Stomach smooth muscle (tissue), 2 donors: ENCODE measurements around the gene AGO3.
"Not testable (repeated sequence)": the region's sequence is repeated elsewhere in the genome, so short reads cannot be mapped to it uniquely, and the experiment has no call there.

Source experiments
- H3K27ac ChIP-seq: one replicate; pipeline ENCODE4 v1.7.0; 2013; ENCODE audit warnings: mild to moderate bottlenecking, low read length, inconsistent platforms
- H3K27me3 ChIP-seq, 2 donors: one replicate each; pipeline ENCODE4 v1.7.0; 2013; ENCODE audit warnings: low read length in 2 of 2; ENCODE audit not compliant: insufficient read depth in 2 of 2, control insufficient read depth in 1 of 2
- H3K36me3 ChIP-seq, 2 donors: one replicate each; pipeline ENCODE4 v1.7.0; 2013; ENCODE audit warnings: low read length in 2 of 2; ENCODE audit not compliant: control insufficient read depth in 2 of 2, insufficient read depth in 2 of 2
- H3K4me1 ChIP-seq: one replicate; pipeline ENCODE4 v1.7.0; 2013; ENCODE audit warnings: low read length; ENCODE audit not compliant: control insufficient read depth, insufficient read depth
- H3K4me3 ChIP-seq, 2 donors: one replicate each; pipeline ENCODE4 v1.7.0; 2013; ENCODE audit warnings: low read length in 2 of 2
- H3K9ac ChIP-seq, 2 donors: one replicate each; pipeline ENCODE4 v1.7.0; 2013; ENCODE audit warnings: low read length in 2 of 2, mild to moderate bottlenecking in 1 of 2
- H3K9me3 ChIP-seq, 2 donors: one replicate each; pipeline ENCODE4 v1.7.0; 2013; ENCODE audit warnings: low read length in 2 of 2; ENCODE audit not compliant: control insufficient read depth in 2 of 2
- donor health status: healthy.
- donor health status: Pancreatic carcinoma.

AGO3 gene

DNA sequence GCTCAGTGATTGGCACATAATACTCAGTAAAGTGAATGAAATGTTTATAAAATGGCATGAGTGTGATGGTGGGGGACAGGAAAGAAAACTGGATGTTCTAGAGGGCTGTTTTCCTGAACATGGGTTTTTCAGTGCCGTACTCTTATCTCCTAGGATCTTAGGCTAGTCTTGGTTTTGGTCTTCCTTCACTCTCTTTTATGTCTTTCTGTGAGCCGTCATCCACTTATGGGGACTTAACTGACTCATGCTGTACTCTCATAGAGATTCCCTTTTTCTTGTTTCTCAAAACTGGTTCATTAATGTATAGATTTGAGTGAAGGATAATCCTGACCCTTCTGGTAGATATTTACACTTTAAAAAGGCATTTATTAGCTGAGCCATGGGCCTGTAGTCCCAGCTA lies 16.6 kb downstream of the AGO3 start:
- no peak overlapping the region for H3K27ac ChIP-seq
- H3K9me3 ChIP-seq: no peaks in the 10 kb centered on the region
- no peak overlapping the region for H3K9ac ChIP-seq
- H3K4me3 ChIP-seq: no peak overlapping the region
- no peaks in the 10 kb centered on the region for H3K27me3 ChIP-seq
- H3K4me1 ChIP-seq: no peaks in the 10 kb centered on the region
- peaks cover 0 to under 1% of the 10 kb centered on the region in 2 donors for H3K36me3 ChIP-seq

DNA sequence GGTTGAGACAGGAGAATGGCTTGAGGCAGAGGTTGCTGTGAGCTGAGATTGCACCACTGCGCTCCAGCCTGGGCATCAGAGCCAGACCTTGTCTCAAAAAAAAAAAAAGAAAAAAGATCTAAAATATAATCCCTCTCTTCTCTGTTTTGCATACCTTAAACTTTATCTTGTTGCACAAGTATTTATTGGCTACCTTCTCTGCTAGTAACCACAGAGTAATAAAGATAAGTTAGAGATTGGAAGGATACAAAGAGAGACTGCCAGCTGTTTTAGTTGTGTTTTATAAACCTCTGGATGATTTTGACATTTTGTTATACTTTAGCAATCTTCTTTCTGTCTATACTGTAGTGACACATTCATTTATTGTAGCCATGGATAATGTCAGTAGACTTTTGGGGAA lies 27.7 kb downstream of the AGO3 start:
- no peak overlapping the region for H3K9ac ChIP-seq
- no peaks in the 10 kb centered on the region for H3K9me3 ChIP-seq
- no peaks in the 10 kb centered on the region for H3K27me3 ChIP-seq
- H3K4me3 ChIP-seq: no peak overlapping the region
- no peaks in the 10 kb centered on the region for H3K4me1 ChIP-seq
- no peak overlapping the region for H3K27ac ChIP-seq
- no peaks in the 10 kb centered on the region for H3K36me3 ChIP-seq

DNA sequence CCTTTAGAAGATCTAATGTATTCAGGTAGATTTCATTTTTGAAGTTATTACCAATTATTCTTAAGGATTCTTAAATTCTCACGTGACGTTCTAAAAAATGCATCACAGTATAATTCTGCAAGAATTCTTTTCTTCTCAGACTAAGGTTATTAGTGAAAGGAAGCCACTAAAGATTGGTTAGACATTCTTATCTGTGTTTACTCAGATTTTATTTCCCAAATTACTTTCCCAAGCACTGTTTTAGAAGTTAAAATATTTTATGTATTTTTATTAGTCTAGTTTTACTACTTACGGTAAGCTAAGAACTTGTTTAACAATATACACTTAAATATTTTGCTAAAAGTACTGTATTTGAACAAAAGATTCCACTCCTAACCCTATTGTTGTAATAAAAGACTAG lies 28.4 kb downstream of the AGO3 start:
- H3K9me3 ChIP-seq: no peaks in the 10 kb centered on the region
- H3K27ac ChIP-seq: no peak overlapping the region
- no peaks in the 10 kb centered on the region for H3K4me1 ChIP-seq
- no peak overlapping the region for H3K9ac ChIP-seq
- H3K36me3 ChIP-seq: no peaks in the 10 kb centered on the region
- no peak overlapping the region for H3K4me3 ChIP-seq
- H3K27me3 ChIP-seq: no peaks in the 10 kb centered on the region

DNA sequence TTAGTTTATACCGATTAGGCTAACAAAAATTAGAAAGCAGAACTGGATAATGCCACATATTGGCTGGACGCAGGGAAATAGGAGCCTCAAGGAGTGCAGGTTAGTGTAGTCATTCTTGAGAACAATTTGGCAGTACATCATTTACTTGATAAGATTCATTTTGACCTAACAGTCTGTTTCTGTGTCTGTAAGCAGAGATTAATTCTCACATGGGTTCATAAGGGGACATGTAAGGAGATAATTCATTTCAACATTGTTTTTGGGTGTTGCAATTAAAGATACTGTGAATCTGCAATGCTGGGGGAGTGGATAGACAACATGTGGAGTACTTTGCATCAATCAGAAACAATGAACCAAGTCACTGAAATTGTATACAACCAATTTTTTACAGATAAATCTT lies 32.0 kb downstream of the AGO3 start:
- Histone ChIP-seq H3K4me1 (no peaks in the 10 kb centered on the region), H3K36me3 (peaks cover 0 to 3% of the 10 kb centered on the region in 2 donors), H3K9ac (no peak overlapping the region), H3K4me3 (no peak overlapping the region), H3K27ac (no peak overlapping the region), H3K9me3 (no peaks in the 10 kb centered on the region), H3K27me3 (no peaks in the 10 kb centered on the region)

DNA sequence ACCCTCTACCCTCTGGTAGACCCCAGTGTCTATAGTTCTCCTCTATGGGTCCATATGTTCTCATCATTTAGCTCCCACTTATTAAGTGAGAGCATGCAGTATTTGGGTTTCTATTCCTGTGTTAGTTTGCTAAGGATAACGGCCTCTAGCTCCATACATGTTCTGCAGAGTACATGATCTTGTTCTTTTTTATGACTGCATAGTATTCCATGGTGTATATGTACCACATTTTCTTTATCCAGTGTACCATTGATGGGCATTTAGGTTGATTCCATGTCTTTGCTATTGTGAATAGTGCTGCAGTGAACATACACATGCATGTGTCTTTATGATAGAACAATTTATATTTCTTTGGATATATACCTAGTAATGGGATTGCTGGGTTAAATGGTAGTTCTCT lies 33.4 kb downstream of the AGO3 start:
- H3K4me3 ChIP-seq, H3K36me3 ChIP-seq, H3K27me3 ChIP-seq, H3K9ac ChIP-seq, H3K27ac ChIP-seq, H3K9me3 ChIP-seq, H3K4me1 ChIP-seq: not testable (repeated sequence)

DNA sequence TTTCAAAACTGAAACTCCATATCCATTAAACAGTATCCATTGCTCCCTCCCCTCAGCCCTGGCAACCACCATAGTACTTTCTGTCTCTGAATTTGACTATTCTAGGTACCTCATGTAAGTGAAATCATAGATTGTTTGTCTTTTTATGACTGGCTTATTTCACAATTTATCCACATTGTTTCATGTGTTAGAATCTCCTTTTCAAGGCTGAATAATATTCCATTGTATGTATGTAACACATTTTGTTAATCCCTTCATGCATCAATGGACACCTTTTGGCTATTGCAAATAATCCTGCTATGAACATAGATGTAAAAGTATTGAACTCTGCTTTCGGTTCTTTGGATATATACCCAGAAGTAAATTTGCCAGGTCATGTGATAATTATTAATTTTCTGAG lies 37.5 kb downstream of the AGO3 start:
- H3K9ac ChIP-seq: no peak overlapping the region
- H3K9me3 ChIP-seq: no peaks in the 10 kb centered on the region
- H3K36me3 ChIP-seq: peaks cover 0 to 8% of the 10 kb centered on the region in 2 donors
- H3K4me3 ChIP-seq: no peak overlapping the region
- no peaks in the 10 kb centered on the region for H3K4me1 ChIP-seq
- no peak overlapping the region for H3K27ac ChIP-seq
- no peaks in the 10 kb centered on the region for H3K27me3 ChIP-seq

DNA sequence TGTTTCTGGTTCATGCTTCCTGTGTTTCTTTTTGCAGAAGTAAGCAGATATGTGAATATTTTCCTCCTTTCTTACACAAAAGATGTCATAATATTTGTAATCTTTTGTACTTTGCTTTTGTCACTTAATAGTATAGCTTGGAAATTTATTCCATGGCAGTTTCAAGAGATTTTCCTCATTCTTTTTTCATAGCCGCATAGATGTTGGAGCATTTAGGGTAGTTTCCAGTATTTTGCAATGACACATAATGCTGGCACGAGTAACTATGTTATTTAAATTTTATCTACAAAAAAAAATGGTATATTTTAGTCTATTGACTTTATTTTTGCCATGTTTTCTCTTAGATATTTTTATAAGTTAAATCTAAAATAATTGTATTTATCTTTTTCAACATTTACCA lies 40.7 kb downstream of the AGO3 start:
- H3K27ac ChIP-seq: no peak overlapping the region
- H3K36me3 ChIP-seq: peaks cover 4 to 12% of the 10 kb centered on the region in 2 donors

DNA sequence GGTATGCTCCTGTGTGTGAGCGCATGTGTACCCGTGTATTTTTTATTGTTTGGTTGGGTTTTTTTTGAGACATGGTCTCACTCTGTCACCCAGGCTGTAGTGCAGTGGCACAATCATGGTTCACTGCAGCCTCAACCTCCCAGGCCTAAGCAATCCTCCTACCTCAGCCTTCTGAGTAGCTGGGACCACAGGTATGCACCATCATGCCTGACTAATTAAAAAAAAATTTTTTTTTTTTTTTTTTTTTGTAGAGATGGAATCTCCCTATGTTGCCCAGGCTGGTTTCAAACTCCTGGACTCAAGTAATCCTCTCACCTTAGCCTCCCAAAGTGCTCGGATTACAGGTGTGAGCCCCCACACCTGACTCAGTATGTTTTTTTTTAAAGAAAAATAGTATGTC lies 41.7 kb downstream of the AGO3 start:
- H3K9me3 ChIP-seq, H3K4me3 ChIP-seq, H3K27me3 ChIP-seq, H3K9ac ChIP-seq, H3K4me1 ChIP-seq, H3K27ac ChIP-seq: not testable (repeated sequence)
- peaks cover 4 to 12% of the 10 kb centered on the region in 2 donors for H3K36me3 ChIP-seq

More for the DNA sequence above, 40.7 kb downstream of the AGO3 start:
- Histone ChIP-seq H3K4me3 (no peak overlapping the region), H3K9ac (no peak overlapping the region), H3K4me1 (no peaks in the 10 kb centered on the region), H3K27me3 (no peaks in the 10 kb centered on the region), H3K9me3 (no peaks in the 10 kb centered on the region)

DNA sequence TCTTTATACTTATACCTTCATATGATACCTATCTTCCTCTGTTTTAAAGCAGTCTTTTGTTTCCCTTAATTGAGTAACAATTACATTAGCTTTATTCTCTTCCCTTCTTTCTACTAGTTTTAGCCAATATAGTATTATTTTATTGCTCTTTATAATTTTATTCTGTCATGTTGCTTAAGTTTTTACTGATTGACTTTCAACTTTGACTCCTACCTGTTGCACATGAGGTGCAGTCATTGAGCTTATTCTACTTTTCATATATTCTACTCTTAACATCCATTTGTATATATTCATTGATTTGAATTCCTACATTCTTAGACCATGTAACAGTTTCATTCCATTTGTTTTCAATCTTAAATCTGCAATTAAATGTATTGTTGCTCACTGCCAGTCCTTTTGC lies 49.2 kb downstream of the AGO3 start:
- Histone ChIP-seq H3K4me3 (no peak overlapping the region), H3K9me3 (no peaks in the 10 kb centered on the region), H3K4me1 (no peaks in the 10 kb centered on the region), H3K27ac (no peak overlapping the region), H3K36me3 (peaks cover 11 to 12% of the 10 kb centered on the region in 2 donors), H3K27me3 (no peaks in the 10 kb centered on the region), H3K9ac (no peak overlapping the region)

DNA sequence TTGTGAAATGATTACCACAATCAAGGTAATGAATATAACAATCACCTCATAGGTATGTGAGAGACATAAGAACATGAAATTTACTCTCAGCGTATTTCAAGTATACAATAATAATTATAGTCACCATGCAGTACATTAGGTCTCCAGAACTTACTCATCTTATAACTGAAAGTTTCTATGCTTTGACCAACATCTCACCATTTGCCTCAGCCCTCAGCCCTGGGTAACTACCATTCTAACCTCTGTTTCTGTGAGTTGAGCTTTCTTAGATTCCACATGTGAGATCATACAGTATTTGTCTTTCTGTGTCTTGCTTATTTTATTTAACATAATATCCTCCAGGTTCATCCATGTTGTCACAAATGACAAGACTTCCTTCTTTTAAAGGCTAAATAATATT lies 57.3 kb downstream of the AGO3 start:
- Histone ChIP-seq H3K4me1 (no peaks in the 10 kb centered on the region), H3K4me3 (no peak overlapping the region), H3K9ac (no peak overlapping the region), H3K9me3 (no peaks in the 10 kb centered on the region), H3K27ac (no peak overlapping the region), H3K36me3 (peaks cover 8 to 15% of the 10 kb centered on the region in 2 donors), H3K27me3 (no peaks in the 10 kb centered on the region)

DNA sequence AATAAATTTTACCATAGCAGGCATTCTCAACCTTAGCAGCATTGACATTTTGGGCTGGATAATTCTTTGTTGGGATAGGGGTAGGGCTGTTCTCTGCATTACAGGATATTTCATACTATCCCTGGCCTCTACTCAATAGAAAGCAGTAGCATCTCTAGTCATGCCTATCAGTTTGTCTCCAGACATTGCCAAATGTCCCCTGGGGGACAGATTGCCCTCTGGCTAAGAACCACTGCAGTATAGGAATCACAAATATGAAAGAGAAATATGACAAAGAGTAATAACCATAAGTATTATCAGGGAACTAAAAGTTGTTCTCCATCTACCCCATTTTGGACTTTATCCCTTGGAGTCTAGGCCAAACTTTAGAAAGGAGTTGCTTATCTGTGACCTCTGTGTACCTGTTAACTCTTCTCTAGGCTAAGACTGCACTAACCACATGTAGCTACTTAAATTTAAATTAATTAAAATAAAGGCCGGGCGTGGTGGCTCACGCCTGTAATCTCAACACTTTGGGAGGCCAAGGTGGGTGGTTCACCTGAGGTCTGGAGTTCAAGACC lies 76.1 kb downstream of the AGO3 start:
- peaks cover 2 to 4% of the 10 kb centered on the region in 2 donors for H3K36me3 ChIP-seq
- no peak overlapping the region for H3K9ac ChIP-seq
- no peaks in the 10 kb centered on the region for H3K27me3 ChIP-seq

More for the DNA sequence above, 76.1 kb downstream of the AGO3 start:
- Histone ChIP-seq H3K9me3 (no peaks in the 10 kb centered on the region), H3K4me3 (no peak overlapping the region), H3K4me1 (no peaks in the 10 kb centered on the region), H3K27ac (no peak overlapping the region)
